A673 (cell line): ENCODE measurements around the gene WDR17. TPM values are rescaled to one million over a fixed set of nuclear protein-coding genes. Genes with fewer than 3 reads are reported as not detected.

Experiments used
- BruUV-seq: library from RNA; stranded (reverse); fragments of 400-500 nt; replicated peaks from 2 replicates; lab custom pipeline; 2021; lab: Mats Ljungman, UMichigan
- CTCF ChIA-PET: fragments of 300-600 bp; sonication (Branson Sonifier 250); formaldehyde crosslinking; loops from one replicate; lab custom pipeline; 2022; ENCODE audit warnings: antibody characterized with exemption; lab: Charles Lee
- POLR2A ChIA-PET: fragments of 300-600 bp; sonication (Branson Sonifier 250); formaldehyde crosslinking; loops from one replicate; lab custom pipeline; 2022; ENCODE audit warnings: antibody characterized with exemption; ENCODE audit not compliant: low non-redundant PET; lab: Charles Lee
- DNase-seq: peaks from one replicate; pipeline ENCODE4 v3.0.0-alpha.2; 2015; ENCODE audit warnings: low spot score
- H3K27ac ChIP-seq: fragments of 200-600 bp; sonication (generic); 2 replicates; pipeline ENCODE4 v1.5.1; 2016; ENCODE audit warnings: mixed run types, low read depth, mild to moderate bottlenecking, mixed read lengths, antibody characterized with exemption, low read length; ENCODE audit not compliant: poor library complexity, severe bottlenecking
- H3K27me3 ChIP-seq: fragments of 200-600 bp; sonication (generic); replicated peaks from 2 replicates; pipeline ENCODE4 v1.6.1; 2017; ENCODE audit warnings: mixed run types, low read depth, mild to moderate bottlenecking, mixed read lengths, antibody characterized with exemption, low read length; ENCODE audit not compliant: insufficient read depth, poor library complexity
- H3K36me3 ChIP-seq: fragments of 200-600 bp; sonication (generic); 2 replicates; pipeline ENCODE4 v1.6.1; 2016; ENCODE audit warnings: mixed run types, mild to moderate bottlenecking, mixed read lengths, antibody characterized with exemption, low read length; ENCODE audit not compliant: insufficient read depth, poor library complexity, severe bottlenecking
- H3K4me1 ChIP-seq: fragments of 200-600 bp; sonication (generic); 2 replicates; pipeline ENCODE4 v1.6.1; 2017; ENCODE audit warnings: mixed run types, mild to moderate bottlenecking, mixed read lengths, antibody characterized with exemption, low read length; ENCODE audit not compliant: insufficient read depth, poor library complexity, severe bottlenecking
- H3K4me3 ChIP-seq: fragments of 200-600 bp; sonication (generic); 2 replicates; pipeline ENCODE4 v1.5.1; 2016; ENCODE audit warnings: low read depth, mixed run types, mild to moderate bottlenecking, mixed read lengths, low read length; ENCODE audit not compliant: poor library complexity, severe bottlenecking
- H3K9me3 ChIP-seq: fragments of 200-600 bp; sonication (generic); 2 replicates; pipeline ENCODE4 v1.6.1; 2016; ENCODE audit warnings: mixed run types, low read depth, mild to moderate bottlenecking, mixed read lengths, antibody characterized with exemption, low read length; ENCODE audit not compliant: poor library complexity, severe bottlenecking
- CTCF ChIP-seq: fragments of 300-800, 200-600 bp; sonication (generic); conservative IDR thresholded peaks from 2 replicates; pipeline ENCODE4 v1.5.1; 2017; ENCODE audit warnings: low read depth, mild to moderate bottlenecking, antibody characterized with exemption, low read length, moderate library complexity, mixed read lengths
- EZH2 ChIP-seq: fragments of 200-600 bp; sonication (generic); IDR thresholded peaks from 2 replicates; pipeline ENCODE4 v1.6.1; 2017; ENCODE audit warnings: borderline replicate concordance, low read depth, mild to moderate bottlenecking, mixed read lengths, antibody characterized with exemption, low read length; ENCODE audit not compliant: poor library complexity, severe bottlenecking
- intact Hi-C: fragments of 100-400 bp; cut with micrococcal nuclease; formaldehyde crosslinking; loops from one replicate; pipeline ENCODE4 v1.10.0; 2022; ENCODE audit not compliant: unreplicated experiment
- total RNA-seq: library from RNA; stranded (reverse); gene quantifications from 2 replicates; pipeline ENCODE4 v1.2.3, GENCODE V29; 2021

Gene WDR17
- total RNA-seq, 1 experiment from 2014 or later: 6.9 TPM

- no peaks in the 10 kb centered on the region for H3K4me1 ChIP-seq
- intact Hi-C loops: loop anchor here (5.0 kb wide), 1 partner anchor 192 kb away; no protein-coding TSS in a partner anchor
- no peak overlapping the region for H3K27ac ChIP-seq
- no TSS peak for BruUV-seq
- ChIA-PET CTCF (interaction anchor here (1.0 kb wide), 1 partner anchor 190 kb away, joined by 8 read pairs; no protein-coding TSS in a partner anchor), POLR2A (no interaction called here)
- TF ChIP-seq EZH2 (no peak), CTCF (no peak)
- DNase-seq: no peak
- no peaks in the 10 kb centered on the region for H3K27me3 ChIP-seq
- H3K36me3 ChIP-seq: no peaks in the 10 kb centered on the region
- H3K4me3 ChIP-seq: no peak overlapping the region
- H3K9me3 ChIP-seq: no peaks in the 10 kb centered on the region
Measured at GRCh38 chr4:176150704-176151103, 85.1 kb downstream of the WDR17 start.

- no TSS peak for BruUV-seq
- Histone ChIP-seq H3K27ac (no peak overlapping the region), H3K27me3 (no peaks in the 10 kb centered on the region), H3K36me3 (no peaks in the 10 kb centered on the region), H3K4me1 (no peaks in the 10 kb centered on the region), H3K9me3 (no peaks in the 10 kb centered on the region), H3K4me3 (no peak overlapping the region)
- DNase-seq: no peak
- CTCF ChIA-PET: no interaction called here
- POLR2A ChIA-PET: no interaction called here
- TF ChIP-seq CTCF (no peak), EZH2 (no peak)
- intact Hi-C loops: loop anchor here (5.0 kb wide), 1 partner anchor 189 kb away; no protein-coding TSS in a partner anchor
Measured at GRCh38 chr4:176153124-176153523, 87.5 kb downstream of the WDR17 start.

- no peaks in the 10 kb centered on the region for H3K27me3 ChIP-seq
- POLR2A ChIA-PET: no interaction called here
- CTCF ChIA-PET: no interaction called here
- no peak for DNase-seq
- no TSS peak for BruUV-seq
- no peak overlapping the region for H3K4me3 ChIP-seq
- TF ChIP-seq EZH2 (no peak), CTCF (no peak)
- intact Hi-C loops: no loop called here
- H3K27ac ChIP-seq: no peak overlapping the region
- no peaks in the 10 kb centered on the region for H3K36me3 ChIP-seq
- H3K9me3 ChIP-seq: no peaks in the 10 kb centered on the region
- H3K4me1 ChIP-seq: no peaks in the 10 kb centered on the region
Measured at GRCh38 chr4:176156656-176157055, 91.0 kb downstream of the WDR17 start.
